ENCODE results near the gene IDS. TPM values are rescaled to one million over a fixed set of nuclear protein-coding genes. Genes with fewer than 3 reads are reported as not detected.

IDS gene
- total RNA-seq, 1 donor from 2014 or later: 99.1 TPM

GRCh38 chrX:149453906-149454822, 50.9 kb downstream of the IDS start:
- no peak overlapping the region for H3K27ac Mint-ChIP-seq
- TF ChIP-seq CTCF (IDR thresholded peaks at IDR 0.05): no peak
- H3K27me3 Mint-ChIP-seq: peaks cover 2% of the 10 kb centered on the region
- intact Hi-C loops (cut with micrococcal nuclease): no loop called here
- H3K36me3 Mint-ChIP-seq (ENCODE audit: low read depth): no peaks in the 10 kb centered on the region
- H3K4me1 Mint-ChIP-seq: no peaks in the 10 kb centered on the region
- ChIA-PET POLR2A (no interaction called here), CTCF (no interaction called here)
- ATAC-seq (ENCODE audit: low read depth) (no peak), DNase-seq (no peak)
- H3K9me3 Mint-ChIP-seq: peaks cover 4% of the 10 kb centered on the region
- H3K4me3 Mint-ChIP-seq: no peak overlapping the region

GRCh38 chrX:149453030-149453429, 52.1 kb downstream of the IDS start:
- Mint-ChIP-seq H3K4me1 (no peaks in the 10 kb centered on the region), H3K36me3 (ENCODE audit: low read depth) (no peaks in the 10 kb centered on the region), H3K27me3 (peaks cover 2% of the 10 kb centered on the region), H3K9me3 (peaks cover 4% of the 10 kb centered on the region), H3K4me3 (no peak overlapping the region), H3K27ac (no peak overlapping the region)
- ChIA-PET CTCF (no interaction called here), POLR2A (no interaction called here)
- intact Hi-C loops (cut with micrococcal nuclease): no loop called here
- ATAC-seq (ENCODE audit: low read depth) (no peak), DNase-seq (no peak)
- no peak for TF ChIP-seq CTCF (IDR thresholded peaks at IDR 0.05)

GRCh38 chrX:149433451-149433850, 71.7 kb downstream of the IDS start:
- no peak overlapping the region for H3K27ac Mint-ChIP-seq
- TF ChIP-seq CTCF (IDR thresholded peaks at IDR 0.05): no peak
- intact Hi-C loops (cut with micrococcal nuclease): no loop called here
- no peak overlapping the region for H3K4me3 Mint-ChIP-seq
- CTCF ChIA-PET: no interaction called here
- no peak for DNase-seq
- no peaks in the 10 kb centered on the region for H3K27me3 Mint-ChIP-seq
- no peaks in the 10 kb centered on the region for H3K9me3 Mint-ChIP-seq
- no peaks in the 10 kb centered on the region for H3K4me1 Mint-ChIP-seq
- no peak for ATAC-seq (ENCODE audit: low read depth)
- POLR2A ChIA-PET: no interaction called here
- no peaks in the 10 kb centered on the region for H3K36me3 Mint-ChIP-seq (ENCODE audit: low read depth)

GRCh38 chrX:149433051-149433450, 72.1 kb downstream of the IDS start:
- DNase-seq (no peak), ATAC-seq (ENCODE audit: low read depth) (no peak)
- Mint-ChIP-seq H3K27me3 (no peaks in the 10 kb centered on the region), H3K36me3 (ENCODE audit: low read depth) (no peaks in the 10 kb centered on the region), H3K4me1 (no peaks in the 10 kb centered on the region), H3K9me3 (peaks cover 2% of the 10 kb centered on the region), H3K4me3 (no peak overlapping the region), H3K27ac (no peak overlapping the region)
- no peak for TF ChIP-seq CTCF (IDR thresholded peaks at IDR 0.05)
- intact Hi-C loops (cut with micrococcal nuclease): no loop called here
- ChIA-PET CTCF (no interaction called here), POLR2A (no interaction called here)

Other genes starting within 250 kb of the IDS start
- 22.8 and 29.4 TPM in 2 replicates for gene EOLA1, start 35.7 kb upstream of the IDS start, total RNA-seq
- gene HSFX3, start 44.6 kb upstream of the IDS start, total RNA-seq: not detected in 2 replicates
- gene MAGEA9B, start 82.2 kb upstream of the IDS start, total RNA-seq: not detected in 2 replicates
- gene HSFX2, start 90.0 kb upstream of the IDS start, total RNA-seq: 0.33 and 0.51 TPM in 2 replicates
- 17.4 and 19.1 TPM in 2 replicates for gene TMEM185A, start 126.5 kb upstream of the IDS start, total RNA-seq
- not detected in 2 replicates for gene MAGEA11, start 206.8 kb upstream of the IDS start, total RNA-seq

Measured in activated B cell treated with CpG ODN at 0.5 μM for 24 hours (primary cell).